A172 (cell line): ENCODE measurements around the gene MCC. TPM values are rescaled to one million over a fixed set of nuclear protein-coding genes. Genes with fewer than 3 reads are reported as not detected.

Experiments
- DNase-seq: peaks from one replicate; pipeline ENCODE4 v3.0.0-alpha.2; 2015; ENCODE audit warnings: low spot score
- total RNA-seq: library from RNA; depleted of rRNA; stranded (reverse); fragments of >200 nt; shearing (Covaris generic); gene quantifications from 2 replicates; pipeline ENCODE4 v1.2.3, GENCODE V29; 2014

The MCC gene
- total RNA-seq, 1 experiment from 2014 or later: 1.8 TPM

DNA sequence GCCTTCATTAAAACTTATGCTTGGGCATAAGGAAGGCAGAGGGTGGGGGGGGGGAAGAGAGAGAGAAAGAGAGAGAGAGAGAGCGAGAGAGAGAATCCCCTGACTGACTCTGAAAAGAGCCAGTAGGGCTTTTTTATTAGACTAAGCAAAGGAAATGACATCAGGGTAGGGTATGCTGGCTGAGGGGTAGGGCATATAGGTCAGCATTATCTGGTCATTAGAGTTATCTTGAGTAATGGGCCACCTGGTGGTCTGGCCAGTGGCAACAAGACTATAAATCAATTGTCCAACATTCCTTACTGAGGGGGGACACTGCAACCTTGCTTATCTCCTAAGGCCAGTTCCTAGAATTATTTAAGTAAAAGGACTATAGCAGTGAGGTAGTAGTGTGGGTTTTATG is 120.7 kb downstream of the MCC start:
- DNase-seq: peak; percentile 41

DNA sequence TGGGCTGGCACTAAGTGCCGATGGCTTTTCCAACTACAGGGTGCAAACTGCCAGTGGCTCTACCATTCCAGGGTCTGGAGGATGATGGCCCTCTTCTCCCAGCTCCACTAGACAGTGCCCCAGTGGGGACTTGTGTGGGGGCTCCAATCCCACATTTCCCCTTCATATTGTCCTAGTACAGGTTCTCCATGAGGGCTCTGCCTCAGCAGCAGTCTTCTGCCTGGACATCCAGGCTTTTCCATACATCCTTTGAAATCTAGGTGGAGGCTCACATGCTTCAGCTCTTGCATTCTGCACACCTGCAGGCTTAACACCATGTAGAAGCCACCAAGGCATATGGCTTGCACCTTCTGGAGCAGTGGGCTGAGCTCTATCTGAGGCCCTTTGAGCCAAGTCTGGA is 123.8 kb downstream of the MCC start:
- no peak for DNase-seq

DNA sequence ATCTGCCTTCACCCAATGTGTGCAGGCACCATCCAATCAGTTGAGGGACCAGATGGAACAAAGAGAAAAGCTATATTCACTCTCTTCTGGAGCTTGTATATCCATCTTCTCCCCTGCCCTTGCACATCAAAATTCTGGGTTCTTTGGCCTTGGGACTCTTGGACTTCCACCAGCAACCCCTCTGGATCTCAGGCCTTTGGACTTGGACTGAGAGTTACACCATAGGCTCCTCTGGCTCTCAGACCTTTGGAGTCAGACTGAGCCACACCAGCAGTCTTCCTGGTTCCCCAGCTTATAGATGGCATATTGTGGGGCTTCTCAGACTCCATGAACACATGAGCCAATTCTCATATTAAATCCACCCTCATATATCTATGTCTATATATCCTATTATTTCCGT is 126.6 kb downstream of the MCC start:
- no peak for DNase-seq

GRCh38 chr5:113359419-113359818 is 128.8 kb downstream of the MCC start:
- DNase-seq: no peak

DNA sequence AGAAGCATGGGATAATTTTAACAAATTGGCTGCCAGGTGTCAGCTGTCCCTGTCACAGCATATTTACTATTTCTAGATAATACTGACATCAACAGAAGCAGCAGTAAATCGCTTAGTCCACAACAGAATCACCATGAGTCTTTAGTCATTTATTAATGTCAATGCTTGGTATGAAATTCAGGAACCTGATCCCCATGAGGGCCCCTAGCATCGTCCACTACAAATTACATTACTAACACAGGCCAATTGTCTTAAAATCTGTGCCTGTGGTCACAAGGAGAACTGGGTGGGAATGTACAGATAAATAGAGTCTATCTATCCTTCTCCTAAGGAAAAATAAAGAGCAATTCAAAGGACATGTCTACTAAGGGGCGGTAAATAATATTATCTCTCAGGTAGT is 129.6 kb downstream of the MCC start:
- DNase-seq: no peak

GRCh38 chr5:113357696-113358476 is 130.4 kb downstream of the MCC start:
- DNase-seq: no peak

DNA sequence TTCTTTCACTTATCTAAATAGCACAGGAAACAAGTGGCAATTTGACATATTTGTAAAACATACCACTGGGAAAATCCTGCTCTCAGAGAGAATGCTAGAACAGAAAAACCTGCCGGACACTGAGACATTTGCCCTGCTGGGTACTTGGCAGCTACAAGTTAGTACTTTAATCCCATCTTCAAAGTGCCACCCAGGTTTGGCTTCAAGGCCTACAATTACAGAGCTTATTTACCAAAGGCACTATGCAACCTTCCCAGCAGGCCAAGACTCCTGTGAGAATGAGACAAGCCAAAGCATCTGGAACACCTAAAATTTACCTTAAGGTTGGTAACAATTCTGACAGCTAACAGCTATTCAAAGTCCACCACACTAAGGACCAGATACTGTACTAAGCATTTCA is 131.8 kb downstream of the MCC start:
- no peak for DNase-seq

GRCh38 chr5:113354055-113354454 is 134.2 kb downstream of the MCC start:
- DNase-seq: no peak

- no peak for DNase-seq
Measured at GRCh38 chr5:113347572-113347971, 140.7 kb downstream of the MCC start.

GRCh38 chr5:113344973-113345940 is 143.0 kb downstream of the MCC start:
- DNase-seq: no peak

GRCh38 chr5:113343343-113343742 is 144.9 kb downstream of the MCC start:
- no peak for DNase-seq

DNA sequence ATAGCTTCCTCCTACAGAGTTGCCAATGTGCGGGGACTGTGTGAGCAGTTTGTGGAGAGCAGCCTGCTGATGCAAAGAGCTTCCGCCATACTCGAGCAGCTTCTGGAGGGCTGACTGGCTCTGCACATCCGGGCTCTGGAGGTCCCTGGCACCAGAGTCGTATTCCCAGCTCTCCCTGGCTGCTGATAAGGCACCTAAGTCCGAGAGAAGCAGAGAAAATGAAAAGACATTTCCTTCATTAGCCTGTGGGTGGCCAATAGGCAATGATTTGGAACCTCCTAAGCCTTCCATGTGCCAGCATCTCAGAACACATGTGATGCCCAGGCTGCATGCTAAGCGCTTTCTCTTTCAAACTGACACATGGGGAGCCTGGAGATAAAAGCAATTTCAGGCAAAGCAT is 147.7 kb downstream of the MCC start:
- DNase-seq: peak; percentile 19

GRCh38 chr5:113338628-113339027 is 149.6 kb downstream of the MCC start:
- DNase-seq: no peak

- no peak for DNase-seq
Measured at GRCh38 chr5:113337515-113338415, 150.5 kb downstream of the MCC start.

- DNase-seq: peak; percentile 63
Measured at GRCh38 chr5:113336975-113337374, 151.3 kb downstream of the MCC start.

DNA sequence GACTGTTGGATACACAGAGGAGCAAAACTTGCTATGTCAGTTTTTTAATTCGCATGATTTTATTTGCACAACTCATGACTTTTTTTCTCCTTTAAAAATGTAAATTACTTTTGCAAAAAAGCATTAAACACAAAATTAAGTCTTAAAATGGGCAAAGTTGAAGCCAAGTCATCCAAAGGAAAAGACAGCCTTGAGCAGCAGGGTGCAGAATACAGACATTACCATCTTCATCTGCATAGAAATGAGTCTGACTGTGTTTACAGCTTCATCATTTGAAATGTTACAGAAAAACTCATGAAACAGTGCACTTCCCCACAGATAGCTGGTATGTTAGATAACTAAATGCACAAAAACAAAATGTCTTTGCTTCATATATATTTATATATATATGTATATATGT is 154.8 kb downstream of the MCC start:
- no peak for DNase-seq

DNA sequence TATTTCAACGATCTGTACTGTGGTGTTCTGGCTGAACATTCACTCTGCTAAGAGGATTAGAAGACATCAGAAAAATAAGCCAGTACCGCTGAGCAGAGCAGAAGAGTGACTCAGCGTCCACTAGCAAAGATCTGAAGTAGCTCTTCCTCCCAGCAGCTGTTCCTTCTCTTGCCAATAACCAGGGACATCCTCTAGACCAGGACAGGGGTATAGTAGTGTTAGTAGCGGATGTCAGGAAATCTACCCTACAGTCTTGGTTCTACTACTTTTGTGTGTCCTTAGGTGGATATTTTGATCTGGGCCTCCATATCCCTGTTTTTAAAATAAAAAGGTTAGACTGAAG is 157.1 kb downstream of the MCC start:
- peak; percentile 65 for DNase-seq

DNA sequence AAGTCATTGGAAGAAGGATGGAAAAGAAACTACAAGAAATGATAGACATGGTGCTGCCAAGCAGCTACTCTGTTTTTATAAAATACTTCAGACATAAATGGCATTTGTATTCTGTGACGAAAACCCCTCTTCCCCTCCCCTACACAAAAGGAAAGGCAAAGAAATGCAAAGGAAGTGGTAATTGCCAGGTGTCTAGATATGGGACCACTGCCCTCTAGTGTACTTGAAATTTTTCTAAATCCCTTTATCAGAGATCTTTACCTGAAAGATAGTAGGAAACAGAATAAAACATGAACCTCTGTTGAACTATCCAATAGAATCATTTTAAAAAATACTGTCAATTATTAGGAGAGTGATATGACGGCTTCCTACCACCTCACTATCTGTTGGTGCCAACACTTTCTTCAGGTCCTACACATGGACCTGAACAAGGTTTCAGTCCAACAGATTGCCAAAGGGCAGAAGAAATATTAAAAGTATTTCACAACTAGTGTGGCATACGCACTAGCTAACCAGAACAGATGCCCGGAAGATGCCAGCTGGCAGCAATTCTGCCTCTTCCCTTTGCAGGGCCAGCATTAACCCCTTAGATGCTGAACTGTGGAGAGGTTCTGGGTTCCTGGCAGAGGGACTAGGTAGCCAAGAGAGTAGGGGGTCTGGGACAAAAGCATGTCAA is 157.6 kb downstream of the MCC start:
- DNase-seq: peak; percentile 55

DNA sequence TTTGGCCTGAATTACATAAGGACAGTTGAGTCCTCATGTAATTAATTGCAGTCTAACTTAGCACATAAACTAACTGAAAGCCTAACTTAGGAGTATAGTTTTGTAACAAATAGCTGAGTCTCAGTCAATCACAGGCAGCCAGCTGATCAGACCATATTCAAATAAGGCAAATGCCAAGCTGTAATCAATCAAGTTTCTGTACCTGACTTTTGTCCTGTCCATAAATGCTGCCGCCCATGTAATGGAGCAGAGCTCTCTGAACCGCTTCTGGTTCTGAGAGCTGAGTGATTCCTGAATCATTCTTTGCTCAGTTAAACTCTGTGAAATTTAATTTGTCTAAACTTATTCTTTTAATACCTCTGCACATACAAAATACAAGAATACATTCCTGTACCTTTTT is 158.3 kb downstream of the MCC start:
- no peak for DNase-seq

DNA sequence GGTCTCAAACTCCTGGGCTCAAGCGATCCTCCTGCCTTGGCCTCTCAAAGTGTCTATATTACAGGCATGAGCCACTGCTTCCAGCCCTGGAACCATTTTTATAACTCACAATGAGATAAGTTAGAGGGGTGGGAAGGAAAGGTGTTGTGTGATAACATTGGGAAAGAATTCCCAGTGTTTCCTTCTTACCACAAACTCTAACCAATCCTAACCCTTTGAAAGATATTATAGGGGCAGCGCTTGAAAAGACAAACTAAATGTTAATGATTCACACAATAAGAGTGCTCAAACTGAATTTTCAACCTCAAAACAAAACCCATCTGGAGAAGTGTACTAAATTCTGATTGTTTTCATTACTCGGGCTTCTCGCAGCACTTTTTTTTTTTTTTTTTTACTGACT is 163.2 kb downstream of the MCC start:
- DNase-seq: peak; percentile 38

- DNase-seq: no peak
Measured at GRCh38 chr5:113321276-113321675, 167.0 kb downstream of the MCC start.
